Right ventricle myocardium inferior (tissue), 1 donor: ENCODE measurements around the gene SYCP2. TPM values are rescaled to one million over a fixed set of nuclear protein-coding genes. Genes with fewer than 3 reads are reported as not detected.
A peak's percentile ranks its signal among the peaks of the same experiment; 100 is the strongest.
"Not testable (repeated sequence)": the region's sequence is repeated elsewhere in the genome, so short reads cannot be mapped to it uniquely, and the experiment has no call there.

Experiments
- ATAC-seq: fragments of 200-7000 bp; cut with Tn5 transposase; one replicate; pipeline ENCODE4 v1.9.1; 2020; ENCODE audit warnings: mild to moderate bottlenecking, moderate library complexity
- DNase-seq: peaks from one replicate; pipeline ENCODE4 v3.0.0; 2021; ENCODE audit errors: missing footprints
- intact Hi-C: fragments of 100-400 bp; cut with DNase I; formaldehyde crosslinking; loops from one replicate; pipeline ENCODE4 v1.11.0; 2022
- long read RNA-seq: library from polyadenylated mRNA; unstranded; transcript quantifications from one replicate; pipeline ENCODE4 v2.0.0, GENCODE V29; 2021
- total RNA-seq: library from RNA; stranded (reverse); fragmentation: NEBNext Ultra II Directional; extraction: Animal tissue kit (Norgen Biotek cat#: 25700); gene quantifications from one replicate; pipeline ENCODE4 v1.2.1, GENCODE V29; 2021
- donor health status: DM: no; HTN: yes; CAD: no; lungs with severe emphysema.

The SYCP2 gene, protein sequence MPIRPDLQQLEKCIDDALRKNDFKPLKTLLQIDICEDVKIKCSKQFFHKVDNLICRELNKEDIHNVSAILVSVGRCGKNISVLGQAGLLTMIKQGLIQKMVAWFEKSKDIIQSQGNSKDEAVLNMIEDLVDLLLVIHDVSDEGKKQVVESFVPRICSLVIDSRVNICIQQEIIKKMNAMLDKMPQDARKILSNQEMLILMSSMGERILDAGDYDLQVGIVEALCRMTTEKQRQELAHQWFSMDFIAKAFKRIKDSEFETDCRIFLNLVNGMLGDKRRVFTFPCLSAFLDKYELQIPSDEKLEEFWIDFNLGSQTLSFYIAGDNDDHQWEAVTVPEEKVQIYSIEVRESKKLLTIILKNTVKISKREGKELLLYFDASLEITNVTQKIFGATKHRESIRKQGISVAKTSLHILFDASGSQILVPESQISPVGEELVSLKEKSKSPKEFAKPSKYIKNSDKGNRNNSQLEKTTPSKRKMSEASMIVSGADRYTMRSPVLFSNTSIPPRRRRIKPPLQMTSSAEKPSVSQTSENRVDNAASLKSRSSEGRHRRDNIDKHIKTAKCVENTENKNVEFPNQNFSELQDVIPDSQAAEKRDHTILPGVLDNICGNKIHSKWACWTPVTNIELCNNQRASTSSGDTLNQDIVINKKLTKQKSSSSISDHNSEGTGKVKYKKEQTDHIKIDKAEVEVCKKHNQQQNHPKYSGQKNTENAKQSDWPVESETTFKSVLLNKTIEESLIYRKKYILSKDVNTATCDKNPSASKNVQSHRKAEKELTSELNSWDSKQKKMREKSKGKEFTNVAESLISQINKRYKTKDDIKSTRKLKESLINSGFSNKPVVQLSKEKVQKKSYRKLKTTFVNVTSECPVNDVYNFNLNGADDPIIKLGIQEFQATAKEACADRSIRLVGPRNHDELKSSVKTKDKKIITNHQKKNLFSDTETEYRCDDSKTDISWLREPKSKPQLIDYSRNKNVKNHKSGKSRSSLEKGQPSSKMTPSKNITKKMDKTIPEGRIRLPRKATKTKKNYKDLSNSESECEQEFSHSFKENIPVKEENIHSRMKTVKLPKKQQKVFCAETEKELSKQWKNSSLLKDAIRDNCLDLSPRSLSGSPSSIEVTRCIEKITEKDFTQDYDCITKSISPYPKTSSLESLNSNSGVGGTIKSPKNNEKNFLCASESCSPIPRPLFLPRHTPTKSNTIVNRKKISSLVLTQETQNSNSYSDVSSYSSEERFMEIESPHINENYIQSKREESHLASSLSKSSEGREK (N-terminal part only)
- total RNA-seq, result 1.4 TPM
- long read RNA-seq, result 0 reads

GRCh38 chr20:59933296-59933848, at the start of gene SYCP2:
Gene SYCP2 (minus strand): TSS chr20:59933637. CDS start chr20:59922413, 11,224 bp downstream.
- peak; percentile 72 for ATAC-seq
- intact Hi-C loops, result loop anchor here (10.0 kb wide), 1 partner anchor 149 kb away; no protein-coding TSS in a partner anchor

DNA sequence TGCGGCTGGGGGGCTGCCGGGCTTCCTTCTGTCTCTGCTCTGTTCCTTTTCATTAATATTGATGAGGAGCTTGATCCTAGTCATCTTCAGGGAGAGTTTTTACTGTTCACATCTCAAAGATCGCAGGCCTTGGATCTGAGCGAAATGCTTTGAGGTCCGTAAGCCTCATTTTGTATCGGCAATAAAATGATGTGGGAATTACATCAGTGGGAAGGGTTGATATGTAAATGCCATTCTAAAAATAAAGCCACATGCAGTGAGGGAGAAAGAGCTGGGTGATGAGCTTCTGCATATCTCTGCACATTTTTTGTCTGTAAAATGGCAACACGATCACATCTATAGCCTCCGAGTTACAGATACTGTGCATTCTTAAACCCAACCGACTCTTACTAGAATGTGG, 49.6 kb upstream of the SYCP2 start:
- intact Hi-C loops, result no loop called here
- DNase-seq, result no peak
- ATAC-seq, result no peak

More at GRCh38 chr20:59933296-59933848, at the start of gene SYCP2:
- DNase-seq, result no peak

DNA sequence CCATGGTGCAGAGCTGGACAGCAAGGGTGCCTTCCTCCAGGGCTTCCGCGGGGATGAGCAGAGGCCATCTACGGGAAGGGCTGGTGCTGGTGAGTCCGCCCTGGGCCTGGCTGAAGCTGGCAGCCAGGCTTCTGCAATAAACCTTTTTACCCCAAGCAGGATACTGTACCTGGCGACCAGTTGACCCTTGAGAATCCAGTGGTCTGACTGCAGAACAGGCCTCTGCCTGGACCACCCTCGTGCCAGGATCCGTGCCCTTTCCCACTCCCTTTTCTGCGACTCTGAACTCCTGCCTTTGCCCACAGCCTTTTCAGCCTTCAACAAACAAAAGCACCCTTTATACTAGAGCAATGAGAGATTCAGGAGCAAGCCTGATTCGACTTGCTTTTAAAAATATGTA, 43.6 kb upstream of the SYCP2 start:
- DNase-seq, result peak; percentile 48
- intact Hi-C loops, result no loop called here
- no peak for ATAC-seq

DNA sequence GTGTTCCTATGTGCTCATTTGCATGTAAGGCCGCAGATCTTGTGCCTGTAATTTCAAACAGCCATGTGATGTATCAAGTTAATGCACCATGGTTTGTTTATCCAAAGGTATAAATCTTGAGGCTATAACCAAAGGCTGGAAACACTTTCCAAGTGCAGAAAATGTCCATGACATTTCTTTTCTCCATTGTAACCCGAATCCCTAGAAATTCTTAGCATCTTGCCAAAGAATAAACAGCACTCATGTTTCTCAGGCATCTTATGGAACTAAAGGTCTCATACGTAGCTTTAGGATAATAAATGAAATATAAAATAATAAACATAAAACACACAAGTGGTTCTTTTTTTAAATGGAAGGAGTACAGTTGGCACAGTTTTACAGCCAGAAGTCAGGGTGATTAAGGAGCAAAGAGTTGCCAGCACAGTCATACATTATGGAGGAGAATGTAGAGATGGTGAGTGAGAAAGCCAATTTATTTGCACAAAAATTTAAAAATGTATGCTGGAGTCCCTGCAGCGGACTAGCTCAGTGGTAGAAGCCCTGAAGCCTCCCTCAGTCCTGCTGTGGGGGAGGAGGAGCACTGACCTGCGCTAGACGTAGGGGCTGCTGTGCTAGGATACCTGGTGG, 42.8 kb upstream of the SYCP2 start:
- intact Hi-C loops, result no loop called here
- DNase-seq, result no peak
- ATAC-seq, result no peak

DNA sequence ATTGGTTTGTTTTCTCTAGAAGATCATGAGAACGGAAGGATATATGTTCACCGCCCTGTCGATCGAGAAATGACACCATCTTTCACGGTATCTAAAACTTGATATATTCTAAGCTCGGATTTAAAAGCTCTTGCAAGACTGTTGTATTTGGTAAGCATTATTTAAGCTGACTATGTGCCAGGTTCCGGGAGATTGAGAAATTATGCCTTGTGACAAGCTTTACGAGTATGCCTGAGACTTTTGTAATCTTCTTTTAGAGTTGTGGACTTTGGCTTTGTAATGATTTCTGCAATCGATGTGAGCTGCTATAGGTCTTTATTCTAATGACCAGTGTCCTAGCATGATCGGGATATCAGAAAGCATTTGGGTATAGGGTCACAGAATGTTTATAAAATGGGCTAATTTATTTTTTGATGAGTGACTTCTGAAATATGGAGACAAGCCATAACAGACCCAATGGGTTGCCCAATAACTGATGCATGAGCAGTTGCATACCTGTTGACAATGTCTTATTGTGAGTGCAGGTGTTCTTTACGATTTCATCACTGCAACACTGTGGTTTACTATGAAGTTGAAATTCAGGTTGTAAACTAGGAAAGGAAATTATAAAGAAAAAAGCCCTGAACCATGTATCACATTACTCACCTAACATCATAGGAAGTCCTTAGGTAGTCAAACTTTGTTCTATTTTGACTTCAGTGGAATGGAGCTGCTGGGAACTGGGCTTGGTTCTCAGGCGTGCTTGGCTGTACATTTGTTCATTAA, 38.8 kb upstream of the SYCP2 start:
- ATAC-seq (no peak), DNase-seq (no peak)
- intact Hi-C loops, result no loop called here

DNA sequence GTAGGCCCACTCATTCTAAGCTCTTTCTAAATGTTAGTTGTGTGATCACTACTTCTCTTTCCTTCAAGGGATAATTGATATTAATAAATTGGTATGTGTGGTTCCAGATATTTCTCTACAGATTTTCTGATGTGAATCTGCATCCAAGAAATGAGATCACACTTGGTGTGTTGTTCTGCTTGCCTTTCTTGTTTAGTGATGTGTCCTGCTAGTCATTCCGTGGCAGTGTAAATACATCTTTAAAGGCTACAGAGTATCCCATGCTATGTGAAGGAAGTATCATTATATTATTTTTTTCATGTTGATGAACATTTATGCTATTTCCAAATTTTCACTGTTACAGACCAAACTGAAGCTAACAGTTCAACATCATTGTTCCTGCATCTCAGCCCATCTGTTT, 38.0 kb upstream of the SYCP2 start:
- DNase-seq (no peak), ATAC-seq (no peak)
- intact Hi-C loops, result no loop called here

DNA sequence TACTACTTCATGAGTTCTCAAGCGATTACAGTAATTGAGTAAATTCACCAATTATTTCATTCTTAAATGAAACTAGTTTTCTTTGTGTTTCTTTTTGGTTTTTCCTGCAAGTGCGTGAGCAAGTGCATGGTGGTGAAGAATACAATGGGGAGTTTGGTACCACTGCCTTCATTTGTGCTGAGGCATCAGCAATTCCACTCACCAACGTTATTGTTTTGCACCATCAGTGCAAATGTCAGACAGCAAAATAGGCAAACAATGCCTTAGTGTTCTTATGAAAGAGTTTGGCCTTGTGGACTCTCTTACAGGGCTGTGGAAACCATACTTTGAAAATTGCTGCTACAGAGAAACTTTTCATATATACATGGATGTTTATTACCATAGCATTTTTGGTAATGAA, 33.0 kb upstream of the SYCP2 start:
- intact Hi-C loops, result no loop called here
- DNase-seq, result no peak
- no peak for ATAC-seq

GRCh38 chr20:59962155-59962554, 28.7 kb upstream of the SYCP2 start:
- no peak for DNase-seq
- intact Hi-C loops, result no loop called here
- ATAC-seq, result no peak

DNA sequence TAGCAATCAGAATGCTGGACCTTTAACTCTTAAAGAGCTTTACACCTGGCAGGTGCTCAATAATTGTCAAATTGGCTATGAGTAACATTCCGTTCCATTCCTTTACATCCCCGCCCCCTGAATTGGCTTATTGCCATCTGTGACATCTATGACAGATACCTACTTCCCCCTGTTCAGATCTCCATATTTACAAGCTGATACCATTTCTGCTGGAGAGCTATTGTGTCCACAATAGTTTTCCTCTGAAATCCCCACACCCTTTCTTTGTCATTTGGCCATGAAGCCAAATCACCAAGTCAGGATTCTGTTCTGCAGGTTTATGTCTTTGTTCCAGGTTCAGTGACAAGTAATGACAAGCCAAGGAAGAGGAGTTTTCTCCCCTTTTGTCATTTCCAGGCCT, 28.0 kb upstream of the SYCP2 start:
- intact Hi-C loops, result no loop called here
- ATAC-seq (no peak), DNase-seq (no peak)

- DNase-seq, result no peak
- no peak for ATAC-seq
- intact Hi-C loops, result no loop called here
Measured at GRCh38 chr20:59958626-59959025, 25.2 kb upstream of the SYCP2 start.

DNA sequence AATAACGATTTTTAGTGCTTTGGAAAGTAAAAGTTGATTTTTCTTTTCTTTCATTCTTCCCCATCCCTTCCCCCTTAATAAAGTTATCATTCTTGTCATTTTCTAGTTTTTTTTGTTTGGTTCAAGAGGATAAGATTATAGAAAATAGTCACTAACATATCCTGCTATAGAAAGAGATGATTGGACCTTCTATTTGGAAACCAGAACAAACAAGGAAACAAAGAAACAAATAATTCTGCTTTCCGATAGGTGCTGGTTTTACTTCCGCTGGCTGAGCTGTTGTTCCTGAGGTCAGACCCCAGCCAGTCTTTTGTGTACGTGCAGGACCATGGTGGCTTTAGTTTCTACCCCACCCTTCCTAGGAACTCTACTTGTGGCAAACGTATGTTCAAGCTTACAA, 24.7 kb upstream of the SYCP2 start, which contains the start of gene CDH26:
Gene CDH26 (plus strand): TSS at position 301 of the 400 bp plus-strand sequence. CDS start 304 bp downstream, outside the sequence.
- intact Hi-C loops, result no loop called here
- DNase-seq (no peak), ATAC-seq (no peak)

DNA sequence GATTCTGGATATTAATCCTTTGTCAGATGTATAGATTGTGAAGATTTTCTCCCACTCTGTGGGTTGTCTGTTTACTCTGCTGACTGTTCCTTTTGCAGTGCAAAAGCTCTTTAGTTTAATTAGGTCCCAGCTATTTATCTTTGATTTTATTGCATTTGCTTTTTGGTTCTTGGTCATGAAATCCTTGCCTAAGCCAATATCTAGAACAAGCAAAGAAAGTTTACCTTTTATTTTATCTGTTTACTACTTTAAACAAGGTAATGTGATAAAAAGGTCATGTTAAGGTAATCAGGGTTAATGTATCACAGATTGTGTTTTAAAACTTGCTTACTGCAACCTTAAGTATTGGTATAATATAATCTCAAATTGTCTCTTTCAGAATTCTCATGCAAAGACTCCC, 24.1 kb upstream of the SYCP2 start:
- intact Hi-C loops, ATAC-seq: not testable (repeated sequence)

GRCh38 chr20:59955131-59955796, 21.8 kb upstream of the SYCP2 start:
- ATAC-seq (no peak), DNase-seq (no peak)
- intact Hi-C loops, result no loop called here

More for the DNA sequence above, 24.1 kb upstream of the SYCP2 start:
- not testable (repeated sequence) for DNase-seq

DNA sequence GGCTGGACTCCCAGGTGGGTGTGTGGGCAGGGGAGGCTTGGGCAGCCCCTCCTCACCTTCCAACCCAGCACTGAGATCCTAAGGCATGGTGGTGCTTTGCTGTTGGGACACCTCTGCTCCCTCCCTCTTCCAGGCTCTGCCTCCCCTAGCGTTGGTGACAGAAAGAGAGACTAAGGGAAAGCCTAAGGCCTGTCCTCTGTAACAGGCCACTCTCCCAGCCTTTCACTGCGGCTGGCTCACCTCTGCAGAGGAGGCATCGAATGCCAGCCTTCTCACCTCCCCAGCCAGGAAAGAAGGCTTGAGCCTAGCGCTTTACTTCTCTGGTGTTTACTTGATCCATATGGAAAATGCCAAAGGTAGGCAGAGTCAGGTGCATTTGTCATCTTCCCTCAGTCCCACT, 21.3 kb upstream of the SYCP2 start:
- intact Hi-C loops, result no loop called here
- no peak for DNase-seq
- ATAC-seq, result no peak

DNA sequence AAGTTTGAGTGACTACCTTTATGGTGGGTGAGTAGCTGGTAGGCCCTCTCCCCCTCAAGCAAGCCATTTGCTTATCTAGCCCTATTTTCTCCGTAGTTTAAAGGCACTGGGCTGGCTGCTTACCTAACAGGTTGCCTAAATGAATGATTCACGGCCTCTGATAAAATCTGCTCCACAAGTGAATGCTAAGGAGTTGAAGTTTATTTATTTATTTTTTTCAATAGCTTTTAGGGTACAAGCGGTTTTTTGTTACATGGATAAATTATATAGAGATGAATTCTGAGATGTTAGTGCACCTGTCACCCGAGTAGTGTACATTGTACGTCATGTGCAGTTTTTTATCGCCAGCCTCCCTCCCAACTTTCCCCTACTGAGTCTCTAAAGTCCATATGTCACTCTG, 16.5 kb upstream of the SYCP2 start:
- intact Hi-C loops, result loop anchor here (5.0 to 10.0 kb wide), 2 partner anchors 107 to 255 kb away; no protein-coding TSS in a partner anchor
- no peak for DNase-seq
- no peak for ATAC-seq

DNA sequence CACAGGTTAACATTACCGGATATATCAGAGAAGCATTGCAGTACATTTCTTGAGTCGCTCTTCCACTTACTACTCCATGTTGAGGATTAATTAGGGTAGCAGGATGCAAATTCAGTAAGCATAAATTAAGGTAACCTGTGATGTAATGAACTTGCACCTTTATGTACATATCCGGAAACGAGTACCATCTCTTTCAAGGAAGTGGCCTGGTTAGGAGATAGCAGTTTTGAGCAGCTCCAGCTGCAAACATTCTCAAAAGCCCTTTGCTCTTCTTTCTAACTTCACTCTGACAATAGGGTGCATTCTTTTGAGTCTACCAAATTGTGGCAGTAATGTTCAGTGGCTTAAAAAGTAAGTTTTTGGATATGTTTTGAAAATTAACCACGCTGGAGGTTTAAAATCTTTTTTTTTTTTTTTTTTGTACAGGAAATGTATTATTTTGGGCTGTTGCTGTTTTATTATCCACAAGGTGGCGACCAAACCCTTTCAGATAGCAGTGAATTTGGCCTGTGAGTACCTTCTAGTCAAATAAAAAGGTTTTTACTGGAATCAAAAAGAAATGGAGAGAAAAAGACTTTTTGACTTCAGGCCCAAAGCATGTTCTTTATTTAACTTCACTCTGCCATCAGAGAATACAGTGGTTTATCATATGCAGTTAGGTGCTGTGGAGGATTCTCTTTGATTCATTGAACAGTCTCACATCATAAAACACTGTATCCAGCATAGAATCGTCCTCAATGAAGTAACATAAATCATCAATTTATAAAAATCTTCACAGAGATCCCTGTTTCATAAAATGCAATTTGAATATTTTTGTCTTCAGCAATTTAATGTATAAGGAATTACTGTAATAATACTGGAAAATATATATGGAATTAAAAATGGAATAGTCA, 15.6 kb upstream of the SYCP2 start:
- ATAC-seq, result no peak

More for the DNA sequence above, 15.6 kb upstream of the SYCP2 start:
- DNase-seq, result no peak
- intact Hi-C loops, result loop anchor here (5.0 to 10.0 kb wide), 2 partner anchors 108 to 256 kb away; no protein-coding TSS in a partner anchor
